RWPE2 (cell line): ENCODE results near the gene DSG4.

Experiments used
- ATAC-seq: fragments of 200-7000 bp; cut with Tn5 transposase; 3 replicates; pipeline ENCODE4 v1.9.1; 2021; ENCODE audit warnings: low read depth
- DNase-seq: peaks from one replicate; pipeline ENCODE4 v3.0.0-alpha.2; 2020; ENCODE audit warnings: low spot score
- H3K27ac ChIP-seq: fragments of 450-650 bp; 2 replicates; pipeline ENCODE4 v1.5.1; 2017; ENCODE audit warnings: mild to moderate bottlenecking; ENCODE audit not compliant: poor library complexity, severe bottlenecking
- H3K27me3 ChIP-seq: fragments of 250-450 bp; sonication (Bioruptor Pico); 2 replicates; pipeline ENCODE4 v1.5.1; 2021; ENCODE audit warnings: mild to moderate bottlenecking, moderate library complexity; ENCODE audit not compliant: insufficient read depth, poor library complexity, severe bottlenecking
- H3K36me3 ChIP-seq: fragments of 250-450 bp; sonication (Bioruptor Pico); 2 replicates; pipeline ENCODE4 v1.5.1; 2020; ENCODE audit warnings: low read depth, mild to moderate bottlenecking, moderate library complexity
- H3K4me1 ChIP-seq: fragments of 250-450 bp; sonication (Bioruptor Pico); 2 replicates; pipeline ENCODE4 v1.5.1; 2021; ENCODE audit warnings: mild to moderate bottlenecking, moderate library complexity; ENCODE audit not compliant: insufficient read depth, poor library complexity, severe bottlenecking
- H3K4me3 ChIP-seq: fragments of 250-450 bp; sonication (Bioruptor Pico); 2 replicates; pipeline ENCODE4 v1.5.1; 2021; ENCODE audit warnings: mild to moderate bottlenecking, moderate library complexity; ENCODE audit not compliant: severe bottlenecking
- H3K9me3 ChIP-seq: fragments of 250-450 bp; sonication (Bioruptor Pico); 2 replicates; pipeline ENCODE4 v1.5.1; 2021; ENCODE audit warnings: mild to moderate bottlenecking, moderate library complexity; ENCODE audit not compliant: severe bottlenecking
- CTCF ChIP-seq: fragments of 450-650 bp; IDR thresholded peaks from one replicate; pipeline ENCODE4 v1.5.1; 2017; ENCODE audit warnings: mild to moderate bottlenecking, moderate library complexity; ENCODE audit not compliant: poor library complexity, severe bottlenecking

The DSG4 gene

GRCh38 chr18:31432316-31432715 lies 55.7 kb downstream of the DSG4 start:
- no peak overlapping the region for H3K4me3 ChIP-seq
- DNase-seq (no peak), ATAC-seq (no peak)
- H3K27me3 ChIP-seq = no peaks in the 10 kb centered on the region
- peaks cover 16% of the 10 kb centered on the region for H3K4me1 ChIP-seq
- H3K36me3 ChIP-seq = no peaks in the 10 kb centered on the region
- peaks cover 8% of the 10 kb centered on the region for H3K9me3 ChIP-seq
- TF ChIP-seq CTCF = no peak
- H3K27ac ChIP-seq = no peak overlapping the region

GRCh38 chr18:31436825-31437224 lies 60.2 kb downstream of the DSG4 start:
- no peak overlapping the region for H3K4me3 ChIP-seq
- peaks cover 5% of the 10 kb centered on the region for H3K9me3 ChIP-seq
- H3K27ac ChIP-seq = no peak overlapping the region
- ATAC-seq (peak; percentile 50; the same call in 2 of the 3 replicates), DNase-seq (no peak)
- no peaks in the 10 kb centered on the region for H3K36me3 ChIP-seq
- no peaks in the 10 kb centered on the region for H3K27me3 ChIP-seq
- no peak for TF ChIP-seq CTCF
- H3K4me1 ChIP-seq = no peaks in the 10 kb centered on the region

- Histone ChIP-seq H3K4me3 (no peak overlapping the region), H3K4me1 (no peaks in the 10 kb centered on the region), H3K27me3 (no peaks in the 10 kb centered on the region), H3K9me3 (no peaks in the 10 kb centered on the region), H3K36me3 (no peaks in the 10 kb centered on the region), H3K27ac (no peak overlapping the region)
- DNase-seq (no peak), ATAC-seq (no peak)
- TF ChIP-seq CTCF = no peak
Measured at GRCh38 chr18:31438402-31438801, 61.8 kb downstream of the DSG4 start.

- no peaks in the 10 kb centered on the region for H3K27me3 ChIP-seq
- H3K4me1 ChIP-seq = no peaks in the 10 kb centered on the region
- no peaks in the 10 kb centered on the region for H3K36me3 ChIP-seq
- no peak overlapping the region for H3K4me3 ChIP-seq
- no peak for TF ChIP-seq CTCF
- H3K9me3 ChIP-seq = no peaks in the 10 kb centered on the region
- DNase-seq (no peak), ATAC-seq (no peak)
- H3K27ac ChIP-seq = no peak overlapping the region
Measured at GRCh38 chr18:31439807-31440325, 63.3 kb downstream of the DSG4 start.

GRCh38 chr18:31440787-31441186 lies 64.2 kb downstream of the DSG4 start:
- H3K9me3 ChIP-seq = no peaks in the 10 kb centered on the region
- no peak for TF ChIP-seq CTCF
- H3K27me3 ChIP-seq = no peaks in the 10 kb centered on the region
- H3K36me3 ChIP-seq = no peaks in the 10 kb centered on the region
- DNase-seq = no peak
- no peaks in the 10 kb centered on the region for H3K4me1 ChIP-seq
- no peak overlapping the region for H3K4me3 ChIP-seq
- no peak for ATAC-seq
- no peak overlapping the region for H3K27ac ChIP-seq
